K562 (cell line): Measurements from ENCODE around the gene PAFAH1B1. TPM values are rescaled to one million over a fixed set of nuclear protein-coding genes. Genes with fewer than 3 reads are reported as not detected.

Experiments
- ARID1B ChIP-seq: fragments of 450-650 bp; IDR thresholded peaks from 2 replicates; pipeline ENCODE4 v1.6.1; 2016; ENCODE audit warnings: antibody characterized with exemption, mild to moderate bottlenecking, inconsistent platforms
- CBFA2T2 ChIP-seq: fragments of 450-650 bp; conservative IDR thresholded peaks from 2 replicates; pipeline ENCODE4 v1.6.1; 2017; ENCODE audit warnings: mild to moderate bottlenecking
- FOXM1 ChIP-seq, 2 experiments: fragments of 450-650 bp in 1 of 2; sonication (generic) in 1 of 2; formaldehyde crosslinking in 1 of 2; IDR thresholded peaks; 2 replicates each; pipeline versions ENCODE4 v1.6.1 to v1.9.0; 2017 to 2022; ENCODE audit warnings: low read depth in 2 of 2, mild to moderate bottlenecking in 2 of 2, missing genetic modification reagents in 1 of 2, moderate library complexity in 1 of 2
- HMGXB4 ChIP-seq: sonication (generic); formaldehyde crosslinking; IDR thresholded peaks from 2 replicates; pipeline ENCODE4 v1.8.1; 2023; ENCODE audit warnings: mild to moderate bottlenecking, missing genetic modification reagents
- HOXB6 ChIP-seq: fragments of 250-450 bp; sonication (Bioruptor Pico); IDR thresholded peaks from 2 replicates; pipeline ENCODE4 v1.5.1; 2022; ENCODE audit warnings: mild to moderate bottlenecking, borderline replicate concordance
- KLF16 ChIP-seq: IDR thresholded peaks from 2 replicates; pipeline ENCODE4 v1.6.1; 2016; ENCODE audit warnings: antibody characterized with exemption
- MBD2 ChIP-seq: sonication (generic); IDR thresholded peaks from 2 replicates; pipeline ENCODE4 v1.6.1; 2016; ENCODE audit warnings: low read depth, borderline replicate concordance
- NCOR1 ChIP-seq: fragments of 450-650 bp; IDR thresholded peaks from 2 replicates; pipeline ENCODE4 v1.6.1; 2016; ENCODE audit warnings: mild to moderate bottlenecking, moderate library complexity
- NELFE ChIP-seq: IDR thresholded peaks from 2 replicates; pipeline ENCODE4 v1.6.1; 2011; ENCODE audit warnings: mild to moderate bottlenecking; ENCODE audit not compliant: insufficient read depth, insufficient read length
- RCOR1 ChIP-seq, 2 experiments: IDR thresholded peaks; 2 replicates each; pipeline ENCODE4 v1.6.1; 2012; ENCODE audit warnings: low read depth in 2 of 2, low read length in 2 of 2, borderline replicate concordance in 1 of 2, improper control_type of control experiment in 1 of 2
- TBL1XR1 ChIP-seq, 2 experiments: IDR thresholded peaks; 2 replicates each; pipeline ENCODE4 v1.6.1; 2012; ENCODE audit warnings: improper control_type of control experiment in 2 of 2, low read length in 2 of 2, mild to moderate bottlenecking in 1 of 2
- TCF3 ChIP-seq: sonication (generic); formaldehyde crosslinking; IDR thresholded peaks from 2 replicates; pipeline ENCODE4 v1.4.0; 2020; ENCODE audit warnings: mild to moderate bottlenecking, missing genetic modification reagents
- TEAD4 ChIP-seq, 2 experiments: sonication (generic) in 1 of 2; formaldehyde crosslinking in 1 of 2; IDR thresholded peaks; 2 replicates each; pipeline versions ENCODE4 v1.6.1 to v1.8.0; 2012 to 2022; ENCODE audit warnings: borderline replicate concordance in 1 of 2, inconsistent platforms in 1 of 2, low read length in 1 of 2, mild to moderate bottlenecking in 1 of 2, missing genetic modification reagents in 1 of 2
- TRIM24 ChIP-seq, 2 experiments: fragments of 450-650 bp; IDR thresholded peaks; 2 replicates each; pipeline ENCODE4 v1.6.1; 2016
- VEZF1 ChIP-seq: fragments of 200-800 bp; sonication (Bioruptor generic); IDR thresholded peaks from 2 replicates; pipeline ENCODE4 v1.6.1; 2017; ENCODE audit warnings: missing genetic modification characterization, missing compliant biosample characterization
- ZNF318 ChIP-seq, 2 experiments: fragments of 450-650 bp; IDR thresholded peaks; 2 replicates each; pipeline ENCODE4 v1.6.1; 2016; ENCODE audit warnings: mild to moderate bottlenecking in 2 of 2, borderline replicate concordance in 1 of 2, low read depth in 1 of 2, moderate library complexity in 1 of 2
- polyA plus RNA-seq, 8 experiments: library from polyadenylated mRNA; depleted of rRNA in 4 of 8; stranded (reverse) in 5 of 8; unstranded in 3 of 8; fragments of >200 nt; fragmentation: Nextera tagmentation in 2 of 8; fragmentation: Illumina TruSeq in 1 of 8; extraction: Ambion mirVana in 2 of 8; extraction: Trizol in 1 of 8; gene quantifications; 2 replicates each; pipeline versions ENCODE4 v1.2.1 to v1.2.3, GENCODE V29; 2011 to 2014; ENCODE audit warnings: inconsistent platforms in 1 of 8, missing spikeins in 1 of 8
- total RNA-seq, 7 experiments: library from RNA; depleted of rRNA in 6 of 7; stranded (reverse); fragments of >200 nt in 6 of 7; fragmentation: Illumina TruSeq in 2 of 7; extraction: Trizol in 2 of 7; gene quantifications; 2 replicates each; pipeline versions ENCODE4 v1.2.1 to v1.2.3, GENCODE V29; 2011 to 2021; ENCODE audit warnings: low replicate concordance in 1 of 7

PAFAH1B1 gene
- total and polyA plus RNA-seq, 9 of the 15 experiments (the other 6 are each of a cell fraction or from before 2014, with no cell fraction given) = 23.3 to 66.4 (median 40.2) TPM

GRCh38 chr17:2716649-2717048, 123.2 kb downstream of the PAFAH1B1 start (continued):
- no peak for TF ChIP-seq ZNF318 (IDR thresholded peaks at IDR 0.05; ENCODE audit: borderline replicate concordance in 1 of 2, low read depth in 1 of 2)
- TF ChIP-seq FOXM1 (IDR thresholded peaks at IDR 0.05; ENCODE audit: low read depth) = 0 out of 2 replicates have a peak, but pooled peaks have one; percentile 24
- TF ChIP-seq FOXM1 (CRISPR knock-in tag; IDR thresholded peaks at IDR 0.05; ENCODE audit: low read depth) = no peak
- TF ChIP-seq VEZF1 (CRISPR knock-in tag) = peak; percentile 57
- peak; percentile 78 for TF ChIP-seq ARID1B
- peak; percentile 76 for TF ChIP-seq CBFA2T2
- 0 out of 4 replicates have a peak, but pooled peaks of 1 of the 2 experiments have one; percentile 15 for TF ChIP-seq TBL1XR1 (IDR thresholded peaks at IDR 0.05; ENCODE audit: low read length in 2 of 2)
- TF ChIP-seq NELFE = no peak
- peak in 1 of 2 experiments; percentile 63; a peak in 2 of 4 replicates for TF ChIP-seq RCOR1 (IDR thresholded peaks at IDR 0.05; ENCODE audit: borderline replicate concordance in 1 of 2, low read depth in 2 of 2, low read length in 2 of 2)
- peak; percentile 87 for TF ChIP-seq TEAD4 (IDR thresholded peaks at IDR 0.05; ENCODE audit: low read length)
- TF ChIP-seq TEAD4 (CRISPR knock-in tag; IDR thresholded peaks at IDR 0.05; ENCODE audit: borderline replicate concordance) = no peak
- TF ChIP-seq NCOR1 = peak; percentile 72
- peak; percentile 86 for TF ChIP-seq KLF16
- no peak for TF ChIP-seq HMGXB4 (CRISPR knock-in tag)
- TF ChIP-seq TCF3 (CRISPR knock-in tag) = peak; percentile 71
- no peak for TF ChIP-seq HOXB6 (CRISPR knock-in tag)
- TF ChIP-seq TRIM24 (IDR thresholded peaks at IDR 0.05) = peak in 1 of 2 experiments; percentile 21; a peak in 1 of 4 replicates
- TF ChIP-seq MBD2 = peak; percentile 44; the same call in 1 of the 2 replicates
